Rectal smooth muscle tissue (tissue), 1 donor: ENCODE data around the gene SRGN.
"Not testable (repeated sequence)": the region's sequence is repeated elsewhere in the genome, so short reads cannot be mapped to it uniquely, and the experiment has no call there.

Experiments
- H3K27ac ChIP-seq: one replicate; pipeline ENCODE4 v1.7.0; 2013; ENCODE audit warnings: low read depth, low read length, inconsistent platforms
- H3K27me3 ChIP-seq: one replicate; pipeline ENCODE4 v1.7.0; 2013; ENCODE audit warnings: low read length; ENCODE audit not compliant: control insufficient read depth, insufficient read depth
- H3K36me3 ChIP-seq: one replicate; pipeline ENCODE4 v1.7.0; 2013; ENCODE audit warnings: low read length; ENCODE audit not compliant: control insufficient read depth, insufficient read depth
- H3K4me1 ChIP-seq: one replicate; pipeline ENCODE4 v1.7.0; 2013; ENCODE audit warnings: low read length; ENCODE audit not compliant: control insufficient read depth, insufficient read depth
- H3K4me3 ChIP-seq: one replicate; pipeline ENCODE4 v1.7.0; 2013; ENCODE audit warnings: low read length
- H3K9ac ChIP-seq: one replicate; pipeline ENCODE4 v1.7.0; 2013; ENCODE audit warnings: low read length

Gene SRGN

DNA sequence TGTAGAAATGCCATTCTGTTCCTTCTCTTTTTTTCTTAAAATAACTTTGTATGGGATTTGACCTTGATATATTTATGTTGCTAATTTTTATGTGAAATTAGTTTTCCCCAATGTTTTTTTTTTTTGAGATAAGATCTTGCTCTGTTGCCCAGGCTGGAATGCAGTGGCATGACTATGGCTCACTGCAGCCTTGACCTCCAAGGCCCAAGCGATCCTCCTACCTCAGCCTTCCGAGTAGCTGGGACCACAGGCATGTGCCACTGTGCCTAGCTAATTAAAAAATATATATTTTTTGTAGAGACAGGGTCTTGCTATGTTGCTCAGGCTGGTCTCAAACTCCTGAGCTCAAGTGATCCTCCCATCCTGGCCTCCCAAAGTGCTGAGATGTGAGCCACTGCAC lies 52.1 kb downstream of the SRGN start:
- H3K36me3 ChIP-seq = peaks cover 3% of the 10 kb centered on the region
- H3K27me3 ChIP-seq = no peaks in the 10 kb centered on the region
- H3K27ac ChIP-seq = no peak overlapping the region
- H3K4me1 ChIP-seq = no peaks in the 10 kb centered on the region
- no peak overlapping the region for H3K9ac ChIP-seq
- H3K4me3 ChIP-seq = no peak overlapping the region

DNA sequence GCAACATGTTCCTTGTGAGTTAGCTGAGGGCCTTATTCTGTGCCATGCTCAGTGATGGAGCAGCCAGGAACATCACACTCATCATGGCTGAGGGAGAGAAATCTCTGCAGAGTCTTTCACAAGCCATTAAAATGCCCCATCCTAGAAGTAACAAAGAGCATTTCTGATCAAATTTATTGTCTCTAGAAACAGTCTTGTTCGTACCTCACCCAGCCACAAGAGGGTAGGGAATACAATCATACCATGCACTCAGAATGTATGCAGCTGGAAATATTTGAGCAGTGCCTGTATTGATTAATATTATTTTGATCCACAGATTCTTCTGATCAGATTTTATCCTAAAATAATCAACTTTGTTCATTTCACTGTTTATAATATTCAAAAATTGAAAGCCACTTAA lies 53.4 kb downstream of the SRGN start:
- Histone ChIP-seq H3K27me3 (no peaks in the 10 kb centered on the region), H3K4me3 (no peak overlapping the region), H3K9ac (no peak overlapping the region), H3K27ac (no peak overlapping the region), H3K4me1 (no peaks in the 10 kb centered on the region), H3K36me3 (no peaks in the 10 kb centered on the region)

GRCh38 chr10:69142074-69142473 lies 54.2 kb downstream of the SRGN start:
- H3K4me3 ChIP-seq, H3K27me3 ChIP-seq, H3K4me1 ChIP-seq, H3K27ac ChIP-seq, H3K9ac ChIP-seq, H3K36me3 ChIP-seq: not testable (repeated sequence)

- H3K27me3 ChIP-seq = no peaks in the 10 kb centered on the region
- no peak overlapping the region for H3K4me3 ChIP-seq
- no peaks in the 10 kb centered on the region for H3K36me3 ChIP-seq
- H3K27ac ChIP-seq = no peak overlapping the region
- H3K9ac ChIP-seq = no peak overlapping the region
- no peaks in the 10 kb centered on the region for H3K4me1 ChIP-seq
Observed at GRCh38 chr10:69142983-69143382, 55.1 kb downstream of the SRGN start.

DNA sequence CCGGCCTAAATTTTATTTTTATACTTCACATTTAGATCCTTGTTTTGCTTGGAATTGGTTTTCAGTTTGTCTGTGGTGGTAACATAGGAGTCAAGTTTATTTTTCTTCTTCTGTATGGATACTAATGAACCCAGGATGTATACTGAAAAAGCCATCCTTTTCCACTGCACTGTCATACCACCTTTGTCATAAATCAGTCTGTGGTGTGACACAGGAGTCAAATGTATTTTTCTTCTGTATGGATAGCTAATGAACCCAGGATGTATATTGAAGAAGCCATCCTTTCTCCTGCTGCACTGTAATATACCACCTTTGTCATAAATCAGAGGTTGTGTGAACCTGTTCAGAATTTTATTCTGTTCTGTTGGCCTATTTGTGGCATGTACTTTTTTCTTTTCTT lies 57.4 kb downstream of the SRGN start:
- no peak overlapping the region for H3K27ac ChIP-seq
- no peak overlapping the region for H3K9ac ChIP-seq
- no peak overlapping the region for H3K4me3 ChIP-seq
- H3K4me1 ChIP-seq = no peaks in the 10 kb centered on the region
- no peaks in the 10 kb centered on the region for H3K36me3 ChIP-seq
- no peaks in the 10 kb centered on the region for H3K27me3 ChIP-seq

GRCh38 chr10:69145864-69146263 lies 58.0 kb downstream of the SRGN start:
- no peak overlapping the region for H3K9ac ChIP-seq
- H3K36me3 ChIP-seq = no peaks in the 10 kb centered on the region
- H3K4me3 ChIP-seq = no peak overlapping the region
- H3K4me1 ChIP-seq = no peaks in the 10 kb centered on the region
- no peaks in the 10 kb centered on the region for H3K27me3 ChIP-seq
- no peak overlapping the region for H3K27ac ChIP-seq

DNA sequence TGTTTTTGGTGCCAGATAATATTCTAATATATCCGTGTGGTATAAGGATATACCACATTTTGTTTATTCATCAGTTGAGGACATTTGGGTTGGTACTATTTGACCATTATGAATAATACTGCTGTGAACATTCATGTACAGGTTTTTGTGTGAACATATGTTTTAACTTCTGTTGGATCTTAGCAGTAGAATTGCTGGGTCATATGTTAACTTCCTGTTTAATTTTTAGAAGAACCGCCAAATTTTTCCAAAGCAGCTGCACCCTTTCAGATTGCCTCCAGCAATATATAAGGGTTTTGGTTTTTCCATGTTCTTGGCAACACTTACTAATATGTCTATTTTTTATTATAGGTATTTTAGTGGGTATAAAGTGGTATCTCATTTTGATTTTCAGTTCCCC lies 58.9 kb downstream of the SRGN start:
- Histone ChIP-seq H3K9ac (no peak overlapping the region), H3K36me3 (no peaks in the 10 kb centered on the region), H3K4me1 (no peaks in the 10 kb centered on the region), H3K27ac (no peak overlapping the region), H3K27me3 (no peaks in the 10 kb centered on the region), H3K4me3 (no peak overlapping the region)

DNA sequence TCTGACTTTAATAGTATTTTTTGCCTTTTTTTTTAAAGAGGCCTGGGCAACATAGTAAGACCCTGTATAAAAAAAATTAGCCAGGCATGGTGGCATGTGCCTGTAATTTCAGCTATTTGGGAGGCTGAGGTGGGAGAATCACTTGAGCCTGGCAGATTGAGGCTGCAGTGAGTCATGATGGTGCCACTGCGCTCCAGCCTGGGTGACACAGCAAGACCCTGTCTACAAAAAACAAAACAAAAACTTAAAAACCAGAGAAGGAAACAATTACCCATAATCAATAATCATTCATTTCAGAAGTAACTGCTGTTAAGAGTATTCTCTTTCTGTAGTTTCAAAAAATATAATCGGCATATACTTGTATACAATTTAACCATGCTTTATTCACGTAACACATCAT lies 64.1 kb downstream of the SRGN start:
- Histone ChIP-seq H3K4me1 (no peaks in the 10 kb centered on the region), H3K9ac (no peak overlapping the region), H3K36me3 (no peaks in the 10 kb centered on the region), H3K27ac (no peak overlapping the region), H3K4me3 (no peak overlapping the region), H3K27me3 (no peaks in the 10 kb centered on the region)

- no peaks in the 10 kb centered on the region for H3K27me3 ChIP-seq
- no peak overlapping the region for H3K27ac ChIP-seq
- H3K36me3 ChIP-seq = peaks cover under 1% of the 10 kb centered on the region
- no peaks in the 10 kb centered on the region for H3K4me1 ChIP-seq
- H3K9ac ChIP-seq = no peak overlapping the region
- H3K4me3 ChIP-seq = no peak overlapping the region
Observed at GRCh38 chr10:69153227-69153626, 65.3 kb downstream of the SRGN start.
